ENCODE results near the gene PNPLA6.

Gene PNPLA6

DNA sequence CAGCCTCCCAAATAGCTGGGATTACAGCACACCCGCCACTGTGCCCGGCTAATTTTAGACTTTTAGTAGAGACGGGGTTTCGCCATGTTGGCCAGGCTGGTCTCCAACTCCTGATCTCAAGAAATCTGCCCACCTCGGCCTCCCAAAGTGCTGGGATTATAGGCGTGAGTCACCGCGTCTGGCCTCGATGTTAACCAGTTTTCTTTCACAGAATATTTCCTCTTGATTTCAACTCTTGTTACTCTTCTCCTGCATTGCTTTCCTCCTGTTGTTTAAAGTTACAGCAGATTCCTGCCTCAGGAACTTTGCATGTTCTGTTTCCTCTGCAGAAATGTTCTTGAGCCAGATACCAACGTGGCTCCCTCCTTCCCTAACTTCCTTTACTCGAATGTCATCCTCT is 43.0 kb upstream of the PNPLA6 start:
- Histone ChIP-seq H3K4me1 (ENCODE audit: control insufficient read depth, low read depth, low read length) (peaks cover 2% of the 10 kb centered on the region), H2BK15ac (replicated peaks; ENCODE audit: low read depth) (no peak overlapping the region), H3K9ac (ENCODE audit: low read length) (no peak overlapping the region), H3K36me3 (ENCODE audit: control insufficient read depth, insufficient read depth, low read length) (no peaks in the 10 kb centered on the region), H3K18ac (ENCODE audit: low read length) (no peak overlapping the region), H4K5ac (ENCODE audit: low read length) (no peak overlapping the region), H3K56ac (ENCODE audit: low read length) (no peak overlapping the region), H3K79me2 (ENCODE audit: control insufficient read depth, insufficient read depth, low read length) (no peaks in the 10 kb centered on the region), H3K4ac (ENCODE audit: low read depth, low read length) (no peak overlapping the region), H2BK120ac (ENCODE audit: low read depth, low read length) (no peak overlapping the region), H3K27me3 (ENCODE audit: insufficient read depth, low read length, poor library complexity) (no peaks in the 10 kb centered on the region), H2BK5ac (ENCODE audit: low read length) (no peak overlapping the region), H2AK5ac (ENCODE audit: low read length) (no peak overlapping the region), H3K27ac (ENCODE audit: low read depth, low read length) (no peak overlapping the region), H3K4me3 (ENCODE audit: low read length) (no peak overlapping the region), H3K23ac (ENCODE audit: low read length) (no peak overlapping the region), H3K4me2 (ENCODE audit: low read length) (no peak overlapping the region), H4K8ac (ENCODE audit: low read depth, low read length) (no peak overlapping the region), H3K79me1 (ENCODE audit: low read length) (no peaks in the 10 kb centered on the region)
- no peak for DNase-seq
- no CpG with 5 or more reads among the region's 11 CpGs for WGBS (ENCODE audit: extremely low coverage, insufficient coverage, low lambda C conversion rate)

DNA sequence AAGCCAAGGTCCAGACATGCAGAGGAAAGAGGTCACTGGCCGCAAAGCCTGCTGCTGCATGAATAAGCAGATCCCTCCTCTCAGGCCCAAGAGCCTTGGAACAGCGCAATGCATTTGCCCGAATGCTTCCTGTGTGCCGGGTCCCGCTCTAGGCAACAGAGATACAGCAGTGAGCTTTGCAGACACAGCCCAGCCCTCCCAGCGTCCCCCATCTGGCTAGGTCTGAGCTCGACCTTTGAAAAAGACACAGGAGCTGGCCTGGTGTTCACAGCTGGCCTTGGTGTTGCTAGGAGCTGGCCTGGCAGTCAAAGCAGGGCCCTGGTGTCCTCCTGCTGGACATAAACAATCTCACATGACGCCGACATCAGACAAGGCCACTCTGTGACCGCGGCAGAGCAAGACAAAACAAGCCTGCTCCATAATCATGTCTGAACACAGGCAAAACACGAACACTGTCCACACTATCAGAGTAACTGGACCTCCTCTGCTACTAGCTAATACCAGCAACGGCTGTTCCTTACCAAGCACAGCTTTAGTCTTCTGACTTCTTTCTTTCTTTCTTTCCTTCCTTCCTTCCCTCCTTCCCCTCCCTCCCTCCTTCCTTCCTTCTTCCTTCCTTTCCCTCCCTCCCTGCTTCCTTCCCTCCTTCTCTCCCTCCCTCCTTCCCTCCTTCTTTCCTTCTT is 41.0 kb upstream of the PNPLA6 start:
- no peak overlapping the region for H2AK5ac ChIP-seq (ENCODE audit: low read length)

DNA sequence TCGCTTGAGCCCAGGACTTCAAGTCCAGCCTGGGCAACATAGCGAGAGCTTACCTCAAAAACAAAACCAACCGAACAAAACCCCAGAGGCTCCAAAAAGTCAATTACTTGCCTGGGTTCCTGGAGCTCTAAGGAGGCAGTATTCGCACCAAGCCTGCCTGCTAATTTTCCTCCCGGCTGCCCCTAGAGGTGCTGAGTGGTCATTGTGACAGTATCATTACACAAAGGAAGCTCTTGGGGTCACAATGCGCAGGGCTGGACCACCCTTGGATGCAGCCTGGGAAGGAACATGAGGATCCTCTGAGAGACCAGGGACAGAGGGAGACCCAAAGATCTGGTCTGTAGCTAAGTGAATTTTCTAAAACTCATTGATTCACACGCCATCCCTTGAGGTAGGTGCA is 38.2 kb upstream of the PNPLA6 start:
- Histone ChIP-seq H3K56ac (ENCODE audit: low read length) (no peak overlapping the region), H3K36me3 (ENCODE audit: control insufficient read depth, insufficient read depth, low read length) (no peaks in the 10 kb centered on the region), H3K27me3 (ENCODE audit: insufficient read depth, low read length, poor library complexity) (peaks cover 2% of the 10 kb centered on the region), H2BK120ac (ENCODE audit: low read depth, low read length) (no peak overlapping the region), H2AK5ac (ENCODE audit: low read length) (no peak overlapping the region), H3K79me1 (ENCODE audit: low read length) (no peaks in the 10 kb centered on the region), H2BK15ac (replicated peaks; ENCODE audit: low read depth) (no peak overlapping the region), H4K5ac (ENCODE audit: low read length) (no peak overlapping the region), H3K4me2 (ENCODE audit: low read length) (no peak overlapping the region), H3K4me1 (ENCODE audit: control insufficient read depth, low read depth, low read length) (no peaks in the 10 kb centered on the region), H3K79me2 (ENCODE audit: control insufficient read depth, insufficient read depth, low read length) (no peaks in the 10 kb centered on the region), H3K4me3 (ENCODE audit: low read length) (no peak overlapping the region), H3K23ac (ENCODE audit: low read length) (no peak overlapping the region), H3K18ac (ENCODE audit: low read length) (no peak overlapping the region), H4K8ac (ENCODE audit: low read depth, low read length) (no peak overlapping the region), H3K9ac (ENCODE audit: low read length) (no peak overlapping the region), H3K4ac (ENCODE audit: low read depth, low read length) (no peak overlapping the region), H2BK5ac (ENCODE audit: low read length) (no peak overlapping the region), H3K27ac (ENCODE audit: low read depth, low read length) (no peak overlapping the region)
- no CpG with 5 or more reads among the region's 7 CpGs for WGBS (ENCODE audit: extremely low coverage, insufficient coverage, low lambda C conversion rate)
- DNase-seq = peak; percentile 51

More for the DNA sequence above, 41.0 kb upstream of the PNPLA6 start:
- DNase-seq = peak; percentile 17
- Histone ChIP-seq H3K23ac (ENCODE audit: low read length) (no peak overlapping the region), H3K4me2 (ENCODE audit: low read length) (no peak overlapping the region), H3K27me3 (ENCODE audit: insufficient read depth, low read length, poor library complexity) (no peaks in the 10 kb centered on the region), H3K4me3 (ENCODE audit: low read length) (no peak overlapping the region), H3K4me1 (ENCODE audit: control insufficient read depth, low read depth, low read length) (peaks cover under 1% of the 10 kb centered on the region), H3K18ac (ENCODE audit: low read length) (no peak overlapping the region), H3K56ac (ENCODE audit: low read length) (no peak overlapping the region), H3K79me1 (ENCODE audit: low read length) (no peaks in the 10 kb centered on the region), H3K4ac (ENCODE audit: low read depth, low read length) (no peak overlapping the region), H4K8ac (ENCODE audit: low read depth, low read length) (no peak overlapping the region), H3K9ac (ENCODE audit: low read length) (no peak overlapping the region), H3K27ac (ENCODE audit: low read depth, low read length) (no peak overlapping the region), H2BK15ac (replicated peaks; ENCODE audit: low read depth) (no peak overlapping the region), H4K5ac (ENCODE audit: low read length) (no peak overlapping the region), H3K79me2 (ENCODE audit: control insufficient read depth, insufficient read depth, low read length) (no peaks in the 10 kb centered on the region), H2BK120ac (ENCODE audit: low read depth, low read length) (no peak overlapping the region), H2BK5ac (ENCODE audit: low read length) (no peak overlapping the region), H3K36me3 (ENCODE audit: control insufficient read depth, insufficient read depth, low read length) (no peaks in the 10 kb centered on the region)
- no CpG with 5 or more reads among the region's 13 CpGs for WGBS (ENCODE audit: extremely low coverage, insufficient coverage, low lambda C conversion rate)

GRCh38 chr19:7500811-7501450 is 34.6 kb upstream of the PNPLA6 start:
- WGBS (ENCODE audit: extremely low coverage, insufficient coverage, low lambda C conversion rate) = no CpG with 5 or more reads among the region's 93 CpGs
- H3K79me2 ChIP-seq (ENCODE audit: control insufficient read depth, insufficient read depth, low read length) = no peaks in the 10 kb centered on the region
- H2BK5ac ChIP-seq (ENCODE audit: low read length) = no peak overlapping the region
- no peak overlapping the region for H4K8ac ChIP-seq (ENCODE audit: low read depth, low read length)
- no peak overlapping the region for H3K4me3 ChIP-seq (ENCODE audit: low read length)
- H3K18ac ChIP-seq (ENCODE audit: low read length) = no peak overlapping the region
- no peak overlapping the region for H3K23ac ChIP-seq (ENCODE audit: low read length)
- DNase-seq = peak; percentile 88
- no peak overlapping the region for H2AK5ac ChIP-seq (ENCODE audit: low read length)
- peaks cover 2% of the 10 kb centered on the region for H3K27me3 ChIP-seq (ENCODE audit: insufficient read depth, low read length, poor library complexity)
- H3K4me1 ChIP-seq (ENCODE audit: control insufficient read depth, low read depth, low read length) = no peaks in the 10 kb centered on the region
- H3K27ac ChIP-seq (ENCODE audit: low read depth, low read length) = no peak overlapping the region
- H2BK120ac ChIP-seq (ENCODE audit: low read depth, low read length) = no peak overlapping the region
- peak overlapping the region; percentile 80 for H3K56ac ChIP-seq (ENCODE audit: low read length)
- peak overlapping the region; percentile 54 for H3K9ac ChIP-seq (ENCODE audit: low read length)
- no peak overlapping the region for H2BK15ac ChIP-seq (replicated peaks; ENCODE audit: low read depth)
- no peak overlapping the region for H3K4ac ChIP-seq (ENCODE audit: low read depth, low read length)
- peak overlapping the region; percentile 67 for H3K4me2 ChIP-seq (ENCODE audit: low read length)
- H3K36me3 ChIP-seq (ENCODE audit: control insufficient read depth, insufficient read depth, low read length) = no peaks in the 10 kb centered on the region
- no peaks in the 10 kb centered on the region for H3K79me1 ChIP-seq (ENCODE audit: low read length)
- no peak overlapping the region for H4K5ac ChIP-seq (ENCODE audit: low read length)

DNA sequence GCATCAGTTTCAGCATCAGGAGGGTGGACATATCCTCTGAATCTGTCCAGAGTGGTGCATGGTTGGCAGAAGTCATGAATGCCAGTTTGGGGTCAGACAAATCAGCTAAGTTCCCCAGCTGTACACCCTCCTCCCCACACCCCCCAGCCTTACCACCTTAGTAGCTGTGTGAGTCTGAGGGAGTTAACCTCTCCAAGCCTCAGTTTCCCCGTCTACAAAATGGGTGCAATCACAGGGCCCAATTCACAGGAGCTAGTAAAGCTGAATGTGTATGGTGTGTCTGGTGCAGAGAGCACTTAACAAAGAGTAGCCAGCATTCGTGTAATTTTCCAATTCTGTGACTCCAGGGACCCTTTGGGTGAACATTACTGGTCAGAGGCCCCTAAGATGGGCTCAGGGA is 33.0 kb upstream of the PNPLA6 start:
- no CpG with 5 or more reads among the region's 2 CpGs for WGBS (ENCODE audit: extremely low coverage, insufficient coverage, low lambda C conversion rate)
- Histone ChIP-seq H3K9ac (ENCODE audit: low read length) (no peak overlapping the region), H2BK15ac (replicated peaks; ENCODE audit: low read depth) (no peak overlapping the region), H3K27ac (ENCODE audit: low read depth, low read length) (no peak overlapping the region), H3K27me3 (ENCODE audit: insufficient read depth, low read length, poor library complexity) (peaks cover 2% of the 10 kb centered on the region), H3K4me1 (ENCODE audit: control insufficient read depth, low read depth, low read length) (no peaks in the 10 kb centered on the region), H3K36me3 (ENCODE audit: control insufficient read depth, insufficient read depth, low read length) (no peaks in the 10 kb centered on the region), H3K56ac (ENCODE audit: low read length) (no peak overlapping the region), H3K4me2 (ENCODE audit: low read length) (no peak overlapping the region), H3K79me2 (ENCODE audit: control insufficient read depth, insufficient read depth, low read length) (no peaks in the 10 kb centered on the region), H3K18ac (ENCODE audit: low read length) (no peak overlapping the region), H4K5ac (ENCODE audit: low read length) (no peak overlapping the region), H2BK5ac (ENCODE audit: low read length) (no peak overlapping the region), H2AK5ac (ENCODE audit: low read length) (no peak overlapping the region), H3K23ac (ENCODE audit: low read length) (no peak overlapping the region), H3K4ac (ENCODE audit: low read depth, low read length) (no peak overlapping the region), H3K4me3 (ENCODE audit: low read length) (no peak overlapping the region), H2BK120ac (ENCODE audit: low read depth, low read length) (no peak overlapping the region), H3K79me1 (ENCODE audit: low read length) (no peaks in the 10 kb centered on the region), H4K8ac (ENCODE audit: low read depth, low read length) (no peak overlapping the region)
- no peak for DNase-seq

Data from mesendoderm (in vitro differentiated cells).